Measurements from ENCODE around the gene TSPAN6. TPM values are rescaled to one million over a fixed set of nuclear protein-coding genes. Genes with fewer than 3 reads are reported as not detected.

The TSPAN6 gene
- polyA plus RNA-seq, 1 donor from 2014 or later, result 63.3 TPM

DNA sequence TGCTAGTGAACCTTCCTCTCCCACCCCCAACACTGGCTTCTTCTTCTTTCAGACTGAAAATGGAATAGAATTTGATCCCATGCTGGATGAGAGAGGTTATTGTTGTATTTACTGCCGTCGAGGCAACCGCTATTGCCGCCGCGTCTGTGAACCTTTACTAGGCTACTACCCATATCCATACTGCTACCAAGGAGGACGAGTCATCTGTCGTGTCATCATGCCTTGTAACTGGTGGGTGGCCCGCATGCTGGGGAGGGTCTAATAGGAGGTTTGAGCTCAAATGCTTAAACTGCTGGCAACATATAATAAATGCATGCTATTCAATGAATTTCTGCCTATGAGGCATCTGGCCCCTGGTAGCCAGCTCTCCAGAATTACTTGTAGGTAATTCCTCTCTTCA, 37.1 kb downstream of the TSPAN6 start:
- H2AFZ ChIP-seq (ENCODE audit: low read depth, low read length), result no peak overlapping the region
- no peaks in the 10 kb centered on the region for H3F3A ChIP-seq (ENCODE audit: insufficient read depth, low read length, poor library complexity, severe bottlenecking)
- no peaks in the 10 kb centered on the region for H4K20me1 ChIP-seq (ENCODE audit: insufficient read depth)
- no peaks in the 10 kb centered on the region for H3K9me2 ChIP-seq (ENCODE audit: insufficient read depth, low read length)
- no peaks in the 10 kb centered on the region for H3K9me3 ChIP-seq (ENCODE audit: low read length)
- no peaks in the 10 kb centered on the region for H3K36me3 ChIP-seq (ENCODE audit: insufficient read depth, low read length)
- H3K27me3 ChIP-seq (ENCODE audit: insufficient read depth, low read depth, low read length), result no peaks in the 10 kb centered on the region
- H3K4me3 ChIP-seq (ENCODE audit: low read length), result no peak overlapping the region
- TF ChIP-seq, protein P1, sequence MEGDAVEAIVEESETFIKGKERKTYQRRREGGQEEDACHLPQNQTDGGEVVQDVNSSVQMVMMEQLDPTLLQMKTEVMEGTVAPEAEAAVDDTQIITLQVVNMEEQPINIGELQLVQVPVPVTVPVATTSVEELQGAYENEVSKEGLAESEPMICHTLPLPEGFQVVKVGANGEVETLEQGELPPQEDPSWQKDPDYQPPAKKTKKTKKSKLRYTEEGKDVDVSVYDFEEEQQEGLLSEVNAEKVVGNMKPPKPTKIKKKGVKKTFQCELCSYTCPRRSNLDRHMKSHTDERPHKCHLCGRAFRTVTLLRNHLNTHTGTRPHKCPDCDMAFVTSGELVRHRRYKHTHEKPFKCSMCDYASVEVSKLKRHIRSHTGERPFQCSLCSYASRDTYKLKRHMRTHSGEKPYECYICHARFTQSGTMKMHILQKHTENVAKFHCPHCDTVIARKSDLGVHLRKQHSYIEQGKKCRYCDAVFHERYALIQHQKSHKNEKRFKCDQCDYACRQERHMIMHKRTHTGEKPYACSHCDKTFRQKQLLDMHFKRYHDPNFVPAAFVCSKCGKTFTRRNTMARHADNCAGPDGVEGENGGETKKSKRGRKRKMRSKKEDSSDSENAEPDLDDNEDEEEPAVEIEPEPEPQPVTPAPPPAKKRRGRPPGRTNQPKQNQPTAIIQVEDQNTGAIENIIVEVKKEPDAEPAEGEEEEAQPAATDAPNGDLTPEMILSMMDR (IDR thresholded peaks at IDR 0.05; ENCODE audit: poor library complexity, severe bottlenecking), result no peak
- TF ChIP-seq MXI1 (conservative IDR thresholded peaks at IDR 0.05; ENCODE audit: poor library complexity, severe bottlenecking), result no peak
- no peak for TF ChIP-seq EP300 (conservative IDR thresholded peaks at IDR 0.05; ENCODE audit: poor library complexity, severe bottlenecking)
- TF ChIP-seq EZH2 (IDR thresholded peaks at IDR 0.05; ENCODE audit: borderline replicate concordance, insufficient read depth, low read length, poor library complexity, severe bottlenecking), result no peak
- TF ChIP-seq RAD21 (conservative IDR thresholded peaks at IDR 0.05), result no peak
- TF ChIP-seq, protein P2, sequence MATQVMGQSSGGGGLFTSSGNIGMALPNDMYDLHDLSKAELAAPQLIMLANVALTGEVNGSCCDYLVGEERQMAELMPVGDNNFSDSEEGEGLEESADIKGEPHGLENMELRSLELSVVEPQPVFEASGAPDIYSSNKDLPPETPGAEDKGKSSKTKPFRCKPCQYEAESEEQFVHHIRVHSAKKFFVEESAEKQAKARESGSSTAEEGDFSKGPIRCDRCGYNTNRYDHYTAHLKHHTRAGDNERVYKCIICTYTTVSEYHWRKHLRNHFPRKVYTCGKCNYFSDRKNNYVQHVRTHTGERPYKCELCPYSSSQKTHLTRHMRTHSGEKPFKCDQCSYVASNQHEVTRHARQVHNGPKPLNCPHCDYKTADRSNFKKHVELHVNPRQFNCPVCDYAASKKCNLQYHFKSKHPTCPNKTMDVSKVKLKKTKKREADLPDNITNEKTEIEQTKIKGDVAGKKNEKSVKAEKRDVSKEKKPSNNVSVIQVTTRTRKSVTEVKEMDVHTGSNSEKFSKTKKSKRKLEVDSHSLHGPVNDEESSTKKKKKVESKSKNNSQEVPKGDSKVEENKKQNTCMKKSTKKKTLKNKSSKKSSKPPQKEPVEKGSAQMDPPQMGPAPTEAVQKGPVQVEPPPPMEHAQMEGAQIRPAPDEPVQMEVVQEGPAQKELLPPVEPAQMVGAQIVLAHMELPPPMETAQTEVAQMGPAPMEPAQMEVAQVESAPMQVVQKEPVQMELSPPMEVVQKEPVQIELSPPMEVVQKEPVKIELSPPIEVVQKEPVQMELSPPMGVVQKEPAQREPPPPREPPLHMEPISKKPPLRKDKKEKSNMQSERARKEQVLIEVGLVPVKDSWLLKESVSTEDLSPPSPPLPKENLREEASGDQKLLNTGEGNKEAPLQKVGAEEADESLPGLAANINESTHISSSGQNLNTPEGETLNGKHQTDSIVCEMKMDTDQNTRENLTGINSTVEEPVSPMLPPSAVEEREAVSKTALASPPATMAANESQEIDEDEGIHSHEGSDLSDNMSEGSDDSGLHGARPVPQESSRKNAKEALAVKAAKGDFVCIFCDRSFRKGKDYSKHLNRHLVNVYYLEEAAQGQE (IDR thresholded peaks at IDR 0.05; ENCODE audit: borderline replicate concordance), result no peak
- no peak for TF ChIP-seq SMC3 (conservative IDR thresholded peaks at IDR 0.05; ENCODE audit: poor library complexity)
- no peak for TF ChIP-seq TAF1 (IDR thresholded peaks at IDR 0.05; ENCODE audit: low read depth)
- TF ChIP-seq POLR2AphosphoS5 (IDR thresholded peaks at IDR 0.05), result no peak
- no peak overlapping the region for H3K9ac ChIP-seq (ENCODE audit: low read length)
- no peak overlapping the region for H3K27ac ChIP-seq (ENCODE audit: low read length)
- H3K4me2 ChIP-seq (ENCODE audit: low read length), result no peak overlapping the region
- no peaks in the 10 kb centered on the region for H3K79me2 ChIP-seq (replicated peaks; ENCODE audit: insufficient read depth, low read length)

DNA sequence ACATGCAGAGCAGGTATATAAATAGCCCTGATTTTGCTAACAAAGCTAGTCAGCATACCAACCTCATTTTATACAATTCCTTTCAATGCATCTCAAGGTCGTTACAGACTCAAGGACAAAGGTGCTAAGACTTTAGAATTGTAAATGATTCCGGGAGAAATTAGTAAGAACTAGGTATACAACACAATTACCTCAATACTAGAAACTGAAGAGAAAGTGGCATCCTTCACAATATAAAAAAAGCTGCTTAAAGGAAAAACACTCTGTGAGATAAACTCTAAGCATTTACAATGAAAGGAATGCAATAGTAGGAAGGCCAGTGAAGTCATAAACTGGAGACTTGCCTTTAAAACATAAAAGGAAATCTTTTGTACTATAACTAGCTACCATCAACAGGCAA, 40.0 kb downstream of the TSPAN6 start:
- Histone ChIP-seq H3K9me2 (ENCODE audit: insufficient read depth, low read length) (no peaks in the 10 kb centered on the region), H3K27ac (ENCODE audit: low read length) (no peak overlapping the region), H2AFZ (ENCODE audit: low read depth, low read length) (no peak overlapping the region), H3K27me3 (ENCODE audit: insufficient read depth, low read depth, low read length) (no peaks in the 10 kb centered on the region), H3K4me3 (ENCODE audit: low read length) (no peak overlapping the region), H3K79me2 (replicated peaks; ENCODE audit: insufficient read depth, low read length) (no peaks in the 10 kb centered on the region), H3F3A (ENCODE audit: insufficient read depth, low read length, poor library complexity, severe bottlenecking) (no peaks in the 10 kb centered on the region), H3K9ac (ENCODE audit: low read length) (no peak overlapping the region), H4K20me1 (ENCODE audit: insufficient read depth) (no peaks in the 10 kb centered on the region), H3K9me3 (ENCODE audit: low read length) (no peaks in the 10 kb centered on the region), H3K4me2 (ENCODE audit: low read length) (no peak overlapping the region), H3K36me3 (ENCODE audit: insufficient read depth, low read length) (no peaks in the 10 kb centered on the region)
- no peak for TF ChIP-seq RAD21 (conservative IDR thresholded peaks at IDR 0.05)
- TF ChIP-seq, protein P2 (IDR thresholded peaks at IDR 0.05; ENCODE audit: borderline replicate concordance), result no peak
- TF ChIP-seq POLR2AphosphoS5 (IDR thresholded peaks at IDR 0.05), result no peak
- no peak for TF ChIP-seq EP300 (conservative IDR thresholded peaks at IDR 0.05; ENCODE audit: poor library complexity, severe bottlenecking)
- TF ChIP-seq, protein P1 (IDR thresholded peaks at IDR 0.05; ENCODE audit: poor library complexity, severe bottlenecking), result no peak
- TF ChIP-seq SMC3 (conservative IDR thresholded peaks at IDR 0.05; ENCODE audit: poor library complexity), result no peak
- no peak for TF ChIP-seq TAF1 (IDR thresholded peaks at IDR 0.05; ENCODE audit: low read depth)
- TF ChIP-seq MXI1 (conservative IDR thresholded peaks at IDR 0.05; ENCODE audit: poor library complexity, severe bottlenecking), result no peak
- TF ChIP-seq EZH2 (IDR thresholded peaks at IDR 0.05; ENCODE audit: borderline replicate concordance, insufficient read depth, low read length, poor library complexity, severe bottlenecking), result no peak

All from neural cell (in vitro differentiated cells).